GM12864 (cell line): Measurements from ENCODE around the gene NRSN2.
"Not testable (repeated sequence)": the region's sequence is repeated elsewhere in the genome, so short reads cannot be mapped to it uniquely, and the experiment has no call there.

Experiments used
- DNase-seq: peaks from one replicate; pipeline ENCODE4 v3.0.0-alpha.2; 2011; ENCODE audit warnings: low read depth
- H3K4me3 ChIP-seq: 2 replicates; pipeline ENCODE4 v1.5.1; 2011; ENCODE audit warnings: mild to moderate bottlenecking, low read depth, low read length, control low read depth
- TF ChIP-seq, protein P1 (sequence below): IDR thresholded peaks from 2 replicates; pipeline ENCODE4 v1.5.1; 2011; ENCODE audit warnings: low read depth, mild to moderate bottlenecking, moderate library complexity, low read length, control low read depth, inconsistent platforms; ENCODE audit errors: missing control alignments

The NRSN2 gene

DNA sequence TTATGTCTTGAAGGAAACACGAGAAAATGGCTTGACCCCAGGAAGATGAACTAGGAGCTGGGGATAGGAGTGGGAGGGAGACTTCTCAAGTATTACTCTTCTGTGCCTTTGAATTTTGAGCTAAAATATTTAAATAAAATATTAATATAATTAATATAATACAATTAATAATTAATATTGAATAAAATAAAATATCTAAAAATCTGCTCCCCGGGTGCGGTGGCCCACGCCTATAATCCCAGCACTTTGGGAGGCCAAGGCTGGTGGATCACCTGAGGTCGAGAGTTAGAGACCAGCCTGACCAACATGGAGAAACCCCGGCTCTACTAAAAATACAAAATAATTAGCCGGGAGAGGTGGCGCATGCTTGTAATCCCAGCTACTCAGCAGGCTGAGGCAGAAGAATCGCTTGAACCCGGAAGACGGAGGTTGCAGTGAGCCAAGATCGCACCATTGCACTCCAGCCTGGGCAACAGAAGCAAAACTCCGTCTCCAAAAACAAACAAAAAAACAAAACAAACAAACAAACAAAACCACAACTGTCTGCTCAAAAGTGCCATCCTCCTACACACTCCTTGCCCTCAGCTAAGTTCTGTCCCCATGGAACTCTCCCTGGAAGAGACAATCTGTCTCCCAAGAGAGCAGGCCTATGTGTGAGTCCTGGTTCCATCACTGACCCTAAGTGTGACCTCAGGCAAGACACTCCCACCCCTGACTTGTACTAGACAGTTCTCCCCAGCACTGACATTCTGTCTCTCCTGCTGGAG is 20.0 kb downstream of the NRSN2 start:
- H3K4me3 ChIP-seq: no peak overlapping the region
- DNase-seq: no peak
- TF ChIP-seq, protein P1, sequence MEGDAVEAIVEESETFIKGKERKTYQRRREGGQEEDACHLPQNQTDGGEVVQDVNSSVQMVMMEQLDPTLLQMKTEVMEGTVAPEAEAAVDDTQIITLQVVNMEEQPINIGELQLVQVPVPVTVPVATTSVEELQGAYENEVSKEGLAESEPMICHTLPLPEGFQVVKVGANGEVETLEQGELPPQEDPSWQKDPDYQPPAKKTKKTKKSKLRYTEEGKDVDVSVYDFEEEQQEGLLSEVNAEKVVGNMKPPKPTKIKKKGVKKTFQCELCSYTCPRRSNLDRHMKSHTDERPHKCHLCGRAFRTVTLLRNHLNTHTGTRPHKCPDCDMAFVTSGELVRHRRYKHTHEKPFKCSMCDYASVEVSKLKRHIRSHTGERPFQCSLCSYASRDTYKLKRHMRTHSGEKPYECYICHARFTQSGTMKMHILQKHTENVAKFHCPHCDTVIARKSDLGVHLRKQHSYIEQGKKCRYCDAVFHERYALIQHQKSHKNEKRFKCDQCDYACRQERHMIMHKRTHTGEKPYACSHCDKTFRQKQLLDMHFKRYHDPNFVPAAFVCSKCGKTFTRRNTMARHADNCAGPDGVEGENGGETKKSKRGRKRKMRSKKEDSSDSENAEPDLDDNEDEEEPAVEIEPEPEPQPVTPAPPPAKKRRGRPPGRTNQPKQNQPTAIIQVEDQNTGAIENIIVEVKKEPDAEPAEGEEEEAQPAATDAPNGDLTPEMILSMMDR: no peak

DNA sequence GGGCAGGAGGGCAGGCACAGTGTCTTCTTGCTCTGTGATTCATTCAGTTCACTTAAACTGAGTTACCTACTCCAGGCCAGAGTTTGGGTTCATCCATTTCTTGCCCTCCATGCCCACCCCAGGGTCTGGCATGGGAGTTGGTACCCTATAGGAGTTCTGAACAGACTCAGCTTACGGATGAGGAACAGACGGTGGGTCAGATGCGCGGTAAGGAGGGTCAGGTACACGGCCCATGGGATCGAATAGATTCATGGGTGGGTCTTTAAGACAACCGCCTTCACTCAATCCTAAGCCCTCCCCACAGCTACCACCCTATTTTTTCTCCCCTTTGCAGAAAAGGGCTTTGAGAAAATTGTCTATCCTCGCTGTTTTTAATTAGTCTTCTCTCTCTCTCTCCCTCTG is 20.6 kb downstream of the NRSN2 start:
- TF ChIP-seq, protein P1: no peak
- H3K4me3 ChIP-seq: no peak overlapping the region
- DNase-seq: no peak

DNA sequence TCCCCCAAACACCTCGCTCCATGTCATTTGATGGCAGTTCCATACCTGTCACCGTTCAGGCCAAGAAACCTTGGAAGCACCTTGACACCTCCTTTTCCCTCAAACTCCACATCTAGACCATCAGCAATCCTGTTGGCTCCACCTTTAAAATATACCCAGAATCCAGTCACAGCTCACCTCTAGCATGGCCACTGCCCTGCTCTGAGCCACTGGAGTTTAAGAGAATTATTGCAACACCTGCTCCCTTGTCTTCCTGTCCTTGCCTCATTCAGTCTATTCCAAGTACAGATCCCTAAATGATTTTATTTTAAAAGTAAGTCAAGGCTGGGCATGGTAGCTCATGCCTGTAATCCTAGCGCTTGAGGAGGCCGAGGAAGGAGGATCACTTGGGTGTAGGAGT is 22.0 kb downstream of the NRSN2 start:
- TF ChIP-seq, protein P1: no peak
- H3K4me3 ChIP-seq: no peak overlapping the region
- DNase-seq: no peak

DNA sequence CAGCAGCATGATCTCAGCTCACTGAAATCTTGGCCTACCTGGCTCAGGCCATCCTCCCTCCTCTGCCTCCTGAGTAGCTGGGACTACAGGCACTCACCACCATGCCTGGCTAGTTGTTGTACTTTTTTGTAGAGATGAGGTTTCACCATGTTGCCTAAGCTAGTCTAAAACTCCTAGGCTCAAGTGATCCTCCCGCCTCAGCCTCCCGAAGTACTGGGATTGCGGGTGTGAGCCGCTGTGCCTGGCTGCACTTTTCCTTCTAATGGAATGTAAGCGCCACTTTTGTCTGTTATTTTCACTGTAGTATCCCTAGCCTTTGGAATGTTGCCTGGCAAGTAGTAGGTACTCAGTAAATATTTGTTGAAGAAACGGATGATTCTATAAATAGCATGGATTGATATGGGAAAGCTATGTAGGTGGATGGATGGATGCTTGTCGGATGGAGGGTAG is 23.3 kb downstream of the NRSN2 start:
- TF ChIP-seq, protein P1: no peak
- H3K4me3 ChIP-seq: no peak overlapping the region
- DNase-seq: no peak

DNA sequence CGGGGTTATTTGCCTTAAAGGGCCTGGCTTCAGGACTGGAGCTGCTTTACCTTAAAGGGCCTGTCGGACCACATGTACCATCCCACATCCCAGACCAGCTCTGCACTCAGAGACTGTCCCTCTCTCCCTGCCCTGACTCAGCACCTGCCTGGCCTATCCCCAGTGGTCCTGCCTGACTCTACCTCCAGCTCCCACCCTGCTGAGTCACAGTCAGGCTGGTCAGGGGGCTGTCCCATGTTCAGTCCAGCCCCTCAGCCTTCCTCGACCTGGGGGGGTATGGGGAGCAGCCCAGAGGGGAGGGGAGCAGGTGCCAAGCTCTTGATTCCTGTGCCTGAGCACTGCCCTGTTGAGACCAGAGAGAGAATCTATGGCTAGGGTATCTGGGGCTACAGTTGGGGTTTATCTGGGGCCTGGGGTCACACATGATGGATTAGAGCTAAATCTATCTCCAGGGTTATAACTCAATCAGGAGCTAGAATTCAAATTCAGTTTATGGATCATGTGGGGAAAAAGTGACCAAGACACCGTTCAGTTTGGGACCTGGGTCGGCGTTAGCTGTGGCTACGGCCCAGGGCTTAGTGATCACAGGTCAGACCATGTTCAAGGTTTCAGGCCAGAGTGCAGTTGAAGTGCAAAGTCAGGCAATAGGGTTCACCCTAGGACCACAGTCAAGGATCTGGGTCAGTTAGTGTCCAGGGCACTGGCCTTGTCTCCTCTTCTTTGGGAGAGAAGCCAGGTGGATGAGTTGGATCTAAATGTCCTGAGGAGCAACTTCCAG is 24.3 kb downstream of the NRSN2 start:
- no peak overlapping the region for H3K4me3 ChIP-seq
- TF ChIP-seq, protein P1: no peak
- DNase-seq: no peak

DNA sequence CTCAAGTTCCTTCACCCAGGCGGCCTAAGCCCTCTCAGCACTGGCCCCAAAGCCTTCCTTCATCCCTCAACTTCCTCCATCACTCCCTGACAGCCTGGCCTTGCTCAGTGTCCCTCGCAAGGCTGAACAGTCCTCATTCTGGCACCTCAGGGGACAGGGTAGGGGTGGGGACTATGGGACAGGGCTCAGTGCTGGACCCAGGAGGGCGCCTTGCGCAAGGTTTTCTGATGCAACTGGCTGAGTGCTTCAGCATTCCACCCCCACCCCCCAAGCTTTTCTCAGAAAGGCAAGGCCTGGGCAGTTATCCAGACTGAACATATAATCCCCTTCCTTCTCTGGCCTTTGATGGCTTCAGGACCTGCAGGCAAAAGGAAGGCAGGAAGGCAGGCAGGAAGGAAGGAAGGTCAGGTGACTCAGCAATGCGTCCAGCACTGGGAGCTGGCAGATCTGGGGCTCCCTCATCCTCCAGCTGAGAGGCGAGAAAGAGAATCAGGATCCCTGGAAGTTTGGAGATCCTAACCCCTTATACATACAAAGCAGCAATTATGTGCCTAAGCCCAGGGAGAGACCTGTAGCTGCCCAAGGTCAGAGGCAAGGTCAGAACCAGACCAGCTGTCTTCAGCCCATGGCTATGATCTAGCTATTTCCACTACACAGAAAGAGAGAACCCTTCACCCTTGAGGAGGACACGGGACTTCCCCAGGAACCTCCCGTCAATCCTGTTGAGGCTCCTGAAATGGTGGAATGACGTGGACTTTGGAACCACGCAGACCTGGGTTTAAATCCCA is 25.0 kb downstream of the NRSN2 start:
- TF ChIP-seq, protein P1: no peak
- H3K4me3 ChIP-seq: no peak overlapping the region
- no peak for DNase-seq

DNA sequence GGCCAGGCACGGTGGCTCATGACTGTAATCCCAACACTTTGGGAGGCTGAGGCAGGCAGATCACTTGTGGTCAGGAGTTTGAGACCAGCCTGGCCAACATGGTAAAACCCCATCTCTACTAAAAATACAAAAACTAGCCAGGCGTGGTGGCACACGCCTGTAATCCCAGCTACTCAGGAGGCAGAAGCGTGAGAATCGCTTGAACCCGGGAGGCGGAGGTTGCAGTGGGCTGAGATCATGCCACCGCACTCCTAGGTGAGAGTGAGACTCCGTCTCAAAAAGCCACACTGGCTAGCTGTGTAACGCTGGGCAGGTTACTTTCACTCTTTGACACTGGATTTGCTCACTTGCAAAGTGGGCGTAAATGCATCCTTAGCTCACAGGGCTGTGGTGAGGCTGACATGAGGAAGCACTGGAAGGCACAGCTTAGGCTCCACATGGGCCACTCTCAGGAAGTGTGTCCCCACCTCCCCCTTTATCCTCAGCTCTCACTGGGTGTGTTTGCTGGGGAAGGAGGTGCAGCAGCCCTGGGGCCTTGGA is 25.7 kb downstream of the NRSN2 start:
- DNase-seq, H3K4me3 ChIP-seq: not testable (repeated sequence)
